Gastroesophageal sphincter (tissue), 3 donors: Measurements from ENCODE around the gene CSNK1D.
A peak's percentile ranks its signal among the peaks of the same experiment; 100 is the strongest.

Experiments used
- POLR2A ChIP-seq, 2 donors: fragments of 450-650 bp; IDR thresholded peaks; one replicate each; pipeline ENCODE4 v1.6.1; 2017; ENCODE audit warnings: antibody characterized with exemption in 2 of 2, mild to moderate bottlenecking in 2 of 2, moderate library complexity in 1 of 2
- POLR2AphosphoS5 ChIP-seq: sonication (generic); formaldehyde crosslinking; IDR thresholded peaks from one replicate; pipeline ENCODE4 v1.6.1; 2017; ENCODE audit warnings: antibody characterized with exemption
- TF ChIP-seq, protein P1 (sequence below), 4 experiments: fragments of 200-600 bp in 2 of 4; fragments of 450-650 bp in 2 of 4; sonication (generic) in 1 of 4; IDR thresholded peaks; one replicate each; pipeline ENCODE4 v1.5.1; 2017 to 2019; ENCODE audit warnings: antibody characterized with exemption in 4 of 4, mild to moderate bottlenecking in 2 of 4, moderate library complexity in 2 of 4

GRCh38 chr17:82273327-82274133 is at the start of gene CSNK1D:
- TF ChIP-seq, protein P1, sequence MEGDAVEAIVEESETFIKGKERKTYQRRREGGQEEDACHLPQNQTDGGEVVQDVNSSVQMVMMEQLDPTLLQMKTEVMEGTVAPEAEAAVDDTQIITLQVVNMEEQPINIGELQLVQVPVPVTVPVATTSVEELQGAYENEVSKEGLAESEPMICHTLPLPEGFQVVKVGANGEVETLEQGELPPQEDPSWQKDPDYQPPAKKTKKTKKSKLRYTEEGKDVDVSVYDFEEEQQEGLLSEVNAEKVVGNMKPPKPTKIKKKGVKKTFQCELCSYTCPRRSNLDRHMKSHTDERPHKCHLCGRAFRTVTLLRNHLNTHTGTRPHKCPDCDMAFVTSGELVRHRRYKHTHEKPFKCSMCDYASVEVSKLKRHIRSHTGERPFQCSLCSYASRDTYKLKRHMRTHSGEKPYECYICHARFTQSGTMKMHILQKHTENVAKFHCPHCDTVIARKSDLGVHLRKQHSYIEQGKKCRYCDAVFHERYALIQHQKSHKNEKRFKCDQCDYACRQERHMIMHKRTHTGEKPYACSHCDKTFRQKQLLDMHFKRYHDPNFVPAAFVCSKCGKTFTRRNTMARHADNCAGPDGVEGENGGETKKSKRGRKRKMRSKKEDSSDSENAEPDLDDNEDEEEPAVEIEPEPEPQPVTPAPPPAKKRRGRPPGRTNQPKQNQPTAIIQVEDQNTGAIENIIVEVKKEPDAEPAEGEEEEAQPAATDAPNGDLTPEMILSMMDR (IDR thresholded peaks at IDR 0.05) = no peak
- TF ChIP-seq POLR2AphosphoS5 (peak; percentile 95), POLR2A (IDR thresholded peaks at IDR 0.05) (peak; percentile 92 to 94)
